Measurements from ENCODE around the gene FAM13A.

FAM13A gene

GRCh38 chr4:88702782-88703181 lies 354.2 kb downstream of the FAM13A start:
- no peak for DNase-seq

DNA sequence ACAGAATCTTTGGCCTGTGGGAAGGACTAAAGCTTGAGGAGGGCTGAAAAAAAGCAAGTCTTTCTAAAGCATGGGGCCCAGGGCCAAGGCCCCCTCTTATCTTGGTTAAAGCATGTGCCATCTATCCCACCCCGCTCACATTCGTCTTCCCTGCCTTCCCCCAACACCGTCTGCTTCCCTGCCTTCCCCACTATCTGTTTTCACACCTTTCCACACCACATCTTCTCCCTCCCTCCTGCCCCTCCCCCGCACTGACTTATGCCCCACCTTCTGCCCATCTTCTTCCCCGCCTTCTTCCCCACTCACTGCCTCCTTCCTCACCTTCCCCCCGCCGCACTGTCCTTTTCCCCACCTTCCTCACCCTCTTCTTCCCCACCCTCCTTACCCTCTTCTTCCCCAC lies 358.5 kb downstream of the FAM13A start:
- DNase-seq = no peak

GRCh38 chr4:88697588-88698329 lies 359.2 kb downstream of the FAM13A start, which contains the start of gene NAP1L5:
Gene NAP1L5 (minus strand): TSS chr4:88697829. CDS start chr4:88697754, 75 bp downstream.
- peak; percentile 15 for DNase-seq

GRCh38 chr4:88697141-88697540 lies 359.8 kb downstream of the FAM13A start:
- no peak for DNase-seq

- DNase-seq = no peak
Observed at GRCh38 chr4:88696630-88697029, 360.4 kb downstream of the FAM13A start.

DNA sequence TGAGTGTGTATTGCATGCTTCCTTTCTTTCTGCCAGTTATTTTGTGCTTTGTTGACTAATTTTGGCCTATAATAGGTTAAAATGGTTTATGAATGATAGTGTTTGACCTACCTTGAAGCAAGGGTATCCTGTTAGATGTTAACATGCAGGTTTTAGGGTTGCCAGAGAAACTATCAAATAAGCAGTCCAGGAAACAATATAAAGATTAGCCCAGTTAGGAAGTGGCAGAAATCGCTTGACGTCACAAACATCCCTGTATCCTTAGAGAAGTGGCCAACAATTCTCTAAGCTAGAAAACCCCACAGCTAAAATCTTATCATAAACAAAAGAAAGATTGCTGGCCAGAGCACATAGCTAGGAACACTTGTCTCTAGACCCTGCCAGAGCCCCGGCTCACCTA lies 363.2 kb downstream of the FAM13A start:
- DNase-seq = no peak

DNA sequence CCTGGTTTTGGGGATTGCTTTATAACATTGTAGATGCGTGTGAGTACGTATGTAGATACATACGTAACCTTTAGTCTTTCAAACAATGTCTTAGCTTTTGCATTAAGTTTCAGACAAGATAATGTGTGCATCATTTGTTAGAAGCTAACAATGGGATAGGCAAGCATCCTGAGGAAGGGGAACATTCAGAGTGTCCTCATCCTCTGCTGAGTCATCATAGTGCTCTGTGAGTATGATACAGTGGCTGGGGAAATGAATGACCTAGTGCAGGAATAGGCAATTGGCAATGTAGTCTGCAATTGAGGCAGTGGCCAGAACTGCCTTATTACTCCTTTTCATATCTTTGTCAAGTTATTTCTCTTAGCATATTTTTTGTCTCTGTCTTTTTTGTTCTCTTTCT lies 366.6 kb downstream of the FAM13A start:
- no peak for DNase-seq

DNA sequence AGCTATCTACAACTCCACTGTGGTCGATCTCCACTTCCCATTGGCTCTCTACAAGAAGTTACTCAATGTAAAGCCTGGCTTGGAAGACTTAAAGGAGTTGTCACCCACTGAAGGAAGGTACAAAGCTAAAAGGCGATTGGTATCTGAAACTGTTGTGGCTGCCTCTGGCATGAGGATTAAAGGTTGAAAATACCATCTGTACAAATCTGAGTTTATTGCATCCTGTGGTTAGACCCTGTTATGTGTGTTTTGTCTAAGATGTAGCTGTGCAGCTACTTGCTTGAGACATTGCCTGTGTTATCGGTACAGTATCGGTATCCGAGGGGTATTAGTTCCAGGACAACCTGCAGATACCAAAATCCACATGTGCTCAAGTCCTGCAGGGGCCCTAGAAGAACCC lies 375.8 kb downstream of the FAM13A start:
- DNase-seq = no peak

All from NCI-H2029 (cell line).